ENCODE results near the gene ERC2. TPM values are rescaled to one million over a fixed set of nuclear protein-coding genes. Genes with fewer than 3 reads are reported as not detected.

The ERC2 gene
- total and polyA plus RNA-seq, 2 of the 8 experiments (the other 6 are each of a cell fraction or from before 2014, with no cell fraction given): 16.4 to 22.8 TPM

DNA sequence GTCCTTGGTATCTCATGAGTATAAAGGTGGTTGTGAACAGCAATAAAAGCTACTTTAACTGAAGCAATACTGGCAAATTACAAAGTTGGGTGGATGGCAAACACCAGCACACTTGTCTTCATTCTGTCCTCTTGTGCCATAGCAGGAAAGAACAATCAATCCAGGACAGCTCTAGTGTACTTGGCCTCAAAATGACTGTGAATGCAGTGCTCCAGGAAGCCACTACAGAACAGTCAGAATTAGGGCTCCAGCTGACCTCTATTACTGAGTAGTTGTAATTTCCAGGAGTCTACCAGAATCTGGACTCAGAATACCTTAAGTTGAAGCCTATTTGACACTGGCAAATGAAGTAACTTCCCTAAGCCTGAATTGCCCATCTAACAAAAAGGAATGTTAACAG is 642.2 kb downstream of the ERC2 start:
- CTCF ChIA-PET (ENCODE audit: partially characterized antibody): no interaction called here
- H3K9ac ChIP-seq (replicated peaks in 1 of 4; ENCODE audit: extremely low read depth in 1 of 4, low read depth in 3 of 4, low read length in 3 of 4): no peak overlapping the region
- H2BK15ac ChIP-seq (ENCODE audit: low read length): no peak overlapping the region

More for the DNA sequence above, 642.2 kb downstream of the ERC2 start:
- Histone ChIP-seq H3K79me2 (ENCODE audit: control insufficient read depth in 1 of 2, insufficient read depth in 2 of 2, low read length in 2 of 2) (no peaks in the 10 kb centered on the region), H3K4me1 (replicated peaks in 1 of 4; ENCODE audit: control insufficient read depth in 3 of 4, insufficient read depth in 4 of 4, low read length in 3 of 4) (no peaks in the 10 kb centered on the region), H3K23me2 (ENCODE audit: low read depth, low read length) (no peaks in the 10 kb centered on the region), H3K56ac (replicated peaks; ENCODE audit: insufficient read length, low read depth, low read length) (no peak overlapping the region), H3K79me1 (ENCODE audit: low read depth, low read length) (no peaks in the 10 kb centered on the region), H3K23ac (ENCODE audit: insufficient read length) (no peak overlapping the region), H2BK12ac (ENCODE audit: low read depth, low read length) (no peak overlapping the region), H3K4ac (replicated peaks; ENCODE audit: insufficient read length, low read depth, low read length) (no peak overlapping the region), H4K5ac (ENCODE audit: insufficient read length, low read depth, low read length) (no peak overlapping the region), H3K36me3 (ENCODE audit: control insufficient read depth in 2 of 4, insufficient read depth in 4 of 4, low read length in 3 of 4) (no peaks in the 10 kb centered on the region), H3K4me2 (ENCODE audit: insufficient read depth in 1 of 2, low read depth in 2 of 2, low read length in 2 of 2) (no peak overlapping the region), H3K27me3 (replicated peaks in 1 of 4; ENCODE audit: control insufficient read depth in 3 of 4, extremely low read depth in 1 of 4, insufficient read depth in 3 of 4, low read length in 3 of 4) (no peaks in the 10 kb centered on the region), H3K14ac (ENCODE audit: insufficient read length) (no peak overlapping the region), H3K4me3 (ENCODE audit: extremely low read depth in 1 of 4, insufficient read depth in 2 of 4, low read depth in 3 of 4, low read length in 4 of 4) (no peak overlapping the region), H2AFZ (ENCODE audit: low read length) (no peak overlapping the region), H2BK20ac (ENCODE audit: low read length) (no peak overlapping the region), H2AK5ac (ENCODE audit: low read depth, low read length) (no peak overlapping the region), H4K20me1 (replicated peaks in 1 of 2; ENCODE audit: control insufficient read depth in 1 of 2, insufficient read depth in 2 of 2, low read length in 2 of 2) (no peaks in the 10 kb centered on the region), H3K27ac (ENCODE audit: low read depth, low read length) (no peak overlapping the region), H3K9me3 (ENCODE audit: insufficient read depth in 2 of 2, low read depth in 1 of 2, low read length in 1 of 2) (no peaks in the 10 kb centered on the region), H3K18ac (ENCODE audit: extremely low read depth, low read length) (no peak overlapping the region), H2BK120ac (replicated peaks; ENCODE audit: low read depth, low read length) (no peak overlapping the region), H4K91ac (replicated peaks; ENCODE audit: insufficient read length, low read length) (no peak overlapping the region), H4K8ac (ENCODE audit: extremely low read depth, insufficient read depth, low read length) (no peak overlapping the region), H2BK5ac (ENCODE audit: low read depth, low read length) (no peak overlapping the region)
- DNase-seq (ENCODE audit: low read depth in 1 of 2, low spot score in 2 of 2): no peak
- FAIRE-seq: no peak
- no peak for TF ChIP-seq RXRA (IDR thresholded peaks at IDR 0.05; ENCODE audit: insufficient read depth, low read depth, low read length)
- no peak for TF ChIP-seq JUN (IDR thresholded peaks at IDR 0.05; ENCODE audit: low read depth, low read length)
- no peak for TF ChIP-seq SIRT6 (IDR thresholded peaks at IDR 0.05; ENCODE audit: low read length)
- no peak for TF ChIP-seq TBP (IDR thresholded peaks at IDR 0.05; ENCODE audit: low read depth, low read length)
- no peak for TF ChIP-seq JUND (IDR thresholded peaks at IDR 0.05; ENCODE audit: low read length)
- TF ChIP-seq E2F6 (IDR thresholded peaks at IDR 0.05): no peak
- POLR2A ChIA-PET (ENCODE audit: partially characterized antibody): no interaction called here

All from H1 (cell line).